HCT116 (cell line): ENCODE measurements around the gene GLIPR2. TPM values are rescaled to one million over a fixed set of nuclear protein-coding genes. Genes with fewer than 3 reads are reported as not detected.

Experiments used
- ATAC-seq: fragments of 200-7000 bp; cut with Tn5 transposase; 2 replicates; pipeline ENCODE4 v1.9.1; 2020; ENCODE audit warnings: mild to moderate bottlenecking, moderate library complexity
- BruUV-seq: library from RNA; stranded (reverse); fragments of 400-500 nt; replicated peaks from 2 replicates; lab custom pipeline; 2021; lab: Mats Ljungman, UMichigan
- CTCF ChIA-PET: fragments of 300-600 bp; sonication (Branson Sonifier 250); formaldehyde crosslinking; loops from one replicate; lab custom pipeline; 2021; ENCODE audit warnings: antibody characterized with exemption; lab: Charles Lee
- POLR2A ChIA-PET: fragments of 300-600, 350-600 bp; sonication (Branson Sonifier 250); formaldehyde crosslinking; loops from one replicate; lab custom pipeline; 2021; ENCODE audit warnings: antibody characterized with exemption; lab: Charles Lee
- RAD21 ChIA-PET, 2 experiments: fragments of 300-600 bp; sonication (Branson Sonifier 250); formaldehyde crosslinking; loops; one replicate each; lab custom pipeline; 2023; ENCODE audit warnings: low total read pairs in 2 of 2; ENCODE audit not compliant: uncharacterized antibody in 2 of 2, unreplicated experiment in 2 of 2, low non-redundant PET in 1 of 2; lab: Charles Lee
- DNase-seq: peaks from one replicate; pipeline ENCODE4 v3.0.0-alpha.2; 2010; ENCODE audit warnings: low read depth, low spot score
- H2AFZ ChIP-seq: fragments of 200-600 bp; shearing (Covaris generic), sonication (generic); 2 replicates; pipeline ENCODE4 v1.6.1; 2017; ENCODE audit warnings: low read depth, mixed run types, mixed read lengths, antibody characterized with exemption, low read length; ENCODE audit not compliant: poor library complexity, severe bottlenecking
- H3K27ac ChIP-seq: 2 replicates; pipeline ENCODE4 v1.5.1; 2012; ENCODE audit warnings: low read depth, low read length
- H3K27me3 ChIP-seq: fragments of 200-600 bp; sonication (generic); 2 replicates; pipeline ENCODE4 v1.6.1; 2016; ENCODE audit warnings: mixed run types, low read length, mixed read lengths; ENCODE audit not compliant: insufficient read depth
- H3K36me3 ChIP-seq, 2 experiments: fragments of 200-500 bp in 1 of 2; fragments of 200-600 bp in 1 of 2; sonication (Bioruptor generic) in 1 of 2; sonication (generic) in 1 of 2; 2 replicates each; pipeline versions ENCODE4 v1.5.1 to v1.6.1; 2014 to 2016; ENCODE audit warnings: low read length in 2 of 2, inconsistent platforms in 1 of 2, mixed read lengths in 1 of 2, mixed run types in 1 of 2; ENCODE audit not compliant: insufficient read depth in 2 of 2, control insufficient read depth in 1 of 2
- H3K4me1 ChIP-seq, 2 experiments: fragments of 200-600 bp in 1 of 2; sonication (generic) in 1 of 2; 2 replicates each; pipeline versions ENCODE4 v1.5.1 to v1.6.1; 2012 to 2017; ENCODE audit warnings: low read length in 2 of 2, inconsistent platforms in 1 of 2, mild to moderate bottlenecking in 1 of 2, mixed read lengths in 1 of 2, mixed run types in 1 of 2, moderate library complexity in 1 of 2; ENCODE audit not compliant: insufficient read depth in 2 of 2, control insufficient read depth in 1 of 2
- H3K4me2 ChIP-seq: fragments of 200-600 bp; sonication (generic); 2 replicates; pipeline ENCODE4 v1.6.1; 2017; ENCODE audit warnings: mixed run types, low read length, mixed read lengths
- H3K4me3 ChIP-seq, 2 experiments: fragments of 200-600 bp in 1 of 2; sonication (generic) in 1 of 2; replicated peaks in 1 of 2; 2 replicates each; pipeline ENCODE4 v1.5.1; 2011 to 2016; ENCODE audit warnings: low read length in 2 of 2, control low read depth in 1 of 2, low read depth in 1 of 2, mild to moderate bottlenecking in 1 of 2, mixed read lengths in 1 of 2, mixed run types in 1 of 2
- H3K79me2 ChIP-seq: fragments of 200-600 bp; sonication (generic); 2 replicates; pipeline ENCODE4 v1.6.1; 2017; ENCODE audit warnings: mild to moderate bottlenecking, mixed run types, low read length, moderate library complexity, mixed read lengths; ENCODE audit not compliant: insufficient read depth
- H3K9ac ChIP-seq: fragments of 200-600 bp; sonication (generic); 2 replicates; pipeline ENCODE4 v1.6.1; 2016; ENCODE audit warnings: low read length, mixed read lengths
- H3K9me2 ChIP-seq: fragments of 200-600 bp; sonication (generic), shearing (Covaris generic); 2 replicates; pipeline ENCODE4 v1.6.1; 2017; ENCODE audit warnings: mixed run types, mild to moderate bottlenecking, moderate library complexity; ENCODE audit not compliant: insufficient read depth
- H3K9me3 ChIP-seq, 2 experiments: fragments of 200-500 bp in 1 of 2; fragments of 200-600 bp in 1 of 2; sonication (Bioruptor generic) in 1 of 2; sonication (generic) in 1 of 2; 2 replicates each; pipeline ENCODE4 v1.6.1; 2014 to 2017; ENCODE audit warnings: low read length in 2 of 2, mixed read lengths in 2 of 2, inconsistent platforms in 1 of 2, low read depth in 1 of 2, mild to moderate bottlenecking in 1 of 2, mixed run types in 1 of 2, moderate library complexity in 1 of 2; ENCODE audit not compliant: control insufficient read depth in 1 of 2, insufficient read depth in 1 of 2
- H4K20me1 ChIP-seq: fragments of 200-600 bp; sonication (generic), shearing (Covaris generic); 2 replicates; pipeline ENCODE4 v1.6.1; 2017; ENCODE audit warnings: mixed run types, mild to moderate bottlenecking, moderate library complexity; ENCODE audit not compliant: insufficient read depth
- ATF3 ChIP-seq: IDR thresholded peaks from 2 replicates; pipeline ENCODE4 v1.6.1; 2012
- CBX3 ChIP-seq: IDR thresholded peaks from 2 replicates; pipeline ENCODE4 v1.6.1; 2012; ENCODE audit warnings: low read depth
- CEBPB ChIP-seq: IDR thresholded peaks from 2 replicates; pipeline ENCODE4 v1.6.1; 2012; ENCODE audit warnings: low read depth
- ELF1 ChIP-seq: IDR thresholded peaks from 2 replicates; pipeline ENCODE4 v1.6.1; 2012; ENCODE audit warnings: low read depth, borderline replicate concordance
- EZH2phosphoT487 ChIP-seq: fragments of 200-600 bp; IDR thresholded peaks from 2 replicates; pipeline ENCODE4 v1.6.1; 2018; ENCODE audit warnings: antibody characterized with exemption, borderline replicate concordance
- FOSL1 ChIP-seq: IDR thresholded peaks from 2 replicates; pipeline ENCODE4 v1.6.1; 2012; ENCODE audit warnings: low read depth
- MAX ChIP-seq: IDR thresholded peaks from 2 replicates; pipeline ENCODE4 v1.6.1; 2012
- POLR2A ChIP-seq: IDR thresholded peaks from 2 replicates; pipeline ENCODE4 v1.7.0; 2011; ENCODE audit warnings: borderline replicate concordance; ENCODE audit not compliant: insufficient read depth, insufficient read length; ENCODE audit errors: extremely low read depth
- RAD21 ChIP-seq: IDR thresholded peaks from 2 replicates; pipeline ENCODE4 v1.6.1; 2012; ENCODE audit warnings: low read depth, mild to moderate bottlenecking
- SIN3A ChIP-seq: IDR thresholded peaks from 2 replicates; pipeline ENCODE4 v1.6.1; 2012; ENCODE audit warnings: low read depth
- SP1 ChIP-seq: IDR thresholded peaks from 2 replicates; pipeline ENCODE4 v1.6.1; 2012; ENCODE audit warnings: low read depth
- SRF ChIP-seq: IDR thresholded peaks from 2 replicates; pipeline ENCODE4 v1.6.1; 2012; ENCODE audit warnings: low read depth
- ZNF274 ChIP-seq: fragments of 200-500 bp; sonication (Bioruptor generic); IDR thresholded peaks from 2 replicates; pipeline ENCODE4 v1.6.1; 2014; ENCODE audit warnings: mild to moderate bottlenecking, low read depth, low read length, inconsistent platforms
- intact Hi-C: fragments of 100-400 bp; cut with micrococcal nuclease; formaldehyde crosslinking; loops from 2 replicates; pipeline ENCODE4 v1.10.0; 2022
- total RNA-seq: library from RNA; stranded (reverse); gene quantifications from one replicate; pipeline ENCODE4 v1.2.1, GENCODE V29; 2021; ENCODE audit not compliant: unreplicated experiment
- TF ChIP-seq, protein P1 (sequence below): IDR thresholded peaks from 2 replicates; pipeline ENCODE4 v1.6.1; 2012; ENCODE audit warnings: low read depth
- TF ChIP-seq, protein P2 (sequence below), 3 experiments: fragments of 200-600 bp in 1 of 3; sonication (generic) in 1 of 3; IDR thresholded peaks in 2 of 3; conservative IDR thresholded peaks in 1 of 3; 2 replicates each; pipeline ENCODE4 v1.5.1; 2012 to 2017; ENCODE audit warnings: low read depth in 2 of 3, low read length in 2 of 3, antibody characterized with exemption in 1 of 3, borderline replicate concordance in 1 of 3, control low read depth in 1 of 3, mild to moderate bottlenecking in 1 of 3, mixed read lengths in 1 of 3, mixed run types in 1 of 3, moderate library complexity in 1 of 3; ENCODE audit not compliant: insufficient read depth in 1 of 3

Gene GLIPR2
- total RNA-seq, 1 experiment from 2014 or later, result 14.5 TPM

GRCh38 chr9:36123515-36123914 lies 13.0 kb upstream of the GLIPR2 start:
- BruUV-seq, result no TSS peak
- Histone ChIP-seq H3K4me3 (no peak overlapping the region), H3K4me1 (no peaks in the 10 kb centered on the region), H3K79me2 (no peaks in the 10 kb centered on the region), H3K36me3 (no peaks in the 10 kb centered on the region), H3K9me2 (no peaks in the 10 kb centered on the region), H3K27ac (no peak overlapping the region), H4K20me1 (no peaks in the 10 kb centered on the region), H3K27me3 (no peaks in the 10 kb centered on the region), H3K9ac (no peak overlapping the region), H3K4me2 (no peak overlapping the region), H3K9me3 (no peaks in the 10 kb centered on the region), H2AFZ (no peak overlapping the region)
- RAD21 ChIA-PET, result no interaction called here
- intact Hi-C loops, result no loop called here
- POLR2A ChIA-PET, result no interaction called here
- DNase-seq, result no peak
- no peak for TF ChIP-seq SIN3A
- TF ChIP-seq POLR2A, result no peak
- TF ChIP-seq ELF1, result no peak
- no peak for TF ChIP-seq FOSL1
- TF ChIP-seq SP1, result no peak
- TF ChIP-seq EZH2phosphoT487, result no peak
- no peak for TF ChIP-seq CBX3
- TF ChIP-seq, protein P1, sequence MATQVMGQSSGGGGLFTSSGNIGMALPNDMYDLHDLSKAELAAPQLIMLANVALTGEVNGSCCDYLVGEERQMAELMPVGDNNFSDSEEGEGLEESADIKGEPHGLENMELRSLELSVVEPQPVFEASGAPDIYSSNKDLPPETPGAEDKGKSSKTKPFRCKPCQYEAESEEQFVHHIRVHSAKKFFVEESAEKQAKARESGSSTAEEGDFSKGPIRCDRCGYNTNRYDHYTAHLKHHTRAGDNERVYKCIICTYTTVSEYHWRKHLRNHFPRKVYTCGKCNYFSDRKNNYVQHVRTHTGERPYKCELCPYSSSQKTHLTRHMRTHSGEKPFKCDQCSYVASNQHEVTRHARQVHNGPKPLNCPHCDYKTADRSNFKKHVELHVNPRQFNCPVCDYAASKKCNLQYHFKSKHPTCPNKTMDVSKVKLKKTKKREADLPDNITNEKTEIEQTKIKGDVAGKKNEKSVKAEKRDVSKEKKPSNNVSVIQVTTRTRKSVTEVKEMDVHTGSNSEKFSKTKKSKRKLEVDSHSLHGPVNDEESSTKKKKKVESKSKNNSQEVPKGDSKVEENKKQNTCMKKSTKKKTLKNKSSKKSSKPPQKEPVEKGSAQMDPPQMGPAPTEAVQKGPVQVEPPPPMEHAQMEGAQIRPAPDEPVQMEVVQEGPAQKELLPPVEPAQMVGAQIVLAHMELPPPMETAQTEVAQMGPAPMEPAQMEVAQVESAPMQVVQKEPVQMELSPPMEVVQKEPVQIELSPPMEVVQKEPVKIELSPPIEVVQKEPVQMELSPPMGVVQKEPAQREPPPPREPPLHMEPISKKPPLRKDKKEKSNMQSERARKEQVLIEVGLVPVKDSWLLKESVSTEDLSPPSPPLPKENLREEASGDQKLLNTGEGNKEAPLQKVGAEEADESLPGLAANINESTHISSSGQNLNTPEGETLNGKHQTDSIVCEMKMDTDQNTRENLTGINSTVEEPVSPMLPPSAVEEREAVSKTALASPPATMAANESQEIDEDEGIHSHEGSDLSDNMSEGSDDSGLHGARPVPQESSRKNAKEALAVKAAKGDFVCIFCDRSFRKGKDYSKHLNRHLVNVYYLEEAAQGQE, result no peak
- no peak for TF ChIP-seq SRF
- TF ChIP-seq, protein P2, sequence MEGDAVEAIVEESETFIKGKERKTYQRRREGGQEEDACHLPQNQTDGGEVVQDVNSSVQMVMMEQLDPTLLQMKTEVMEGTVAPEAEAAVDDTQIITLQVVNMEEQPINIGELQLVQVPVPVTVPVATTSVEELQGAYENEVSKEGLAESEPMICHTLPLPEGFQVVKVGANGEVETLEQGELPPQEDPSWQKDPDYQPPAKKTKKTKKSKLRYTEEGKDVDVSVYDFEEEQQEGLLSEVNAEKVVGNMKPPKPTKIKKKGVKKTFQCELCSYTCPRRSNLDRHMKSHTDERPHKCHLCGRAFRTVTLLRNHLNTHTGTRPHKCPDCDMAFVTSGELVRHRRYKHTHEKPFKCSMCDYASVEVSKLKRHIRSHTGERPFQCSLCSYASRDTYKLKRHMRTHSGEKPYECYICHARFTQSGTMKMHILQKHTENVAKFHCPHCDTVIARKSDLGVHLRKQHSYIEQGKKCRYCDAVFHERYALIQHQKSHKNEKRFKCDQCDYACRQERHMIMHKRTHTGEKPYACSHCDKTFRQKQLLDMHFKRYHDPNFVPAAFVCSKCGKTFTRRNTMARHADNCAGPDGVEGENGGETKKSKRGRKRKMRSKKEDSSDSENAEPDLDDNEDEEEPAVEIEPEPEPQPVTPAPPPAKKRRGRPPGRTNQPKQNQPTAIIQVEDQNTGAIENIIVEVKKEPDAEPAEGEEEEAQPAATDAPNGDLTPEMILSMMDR (IDR thresholded peaks at IDR 0.05 in 2 of 3, conservative IDR thresholded peaks at IDR 0.05 in 1 of 3; ENCODE audit: borderline replicate concordance in 1 of 3, insufficient read depth in 1 of 3, low read depth in 2 of 3, low read length in 2 of 3), result no peak
- no peak for TF ChIP-seq ATF3
- no peak for TF ChIP-seq ZNF274
- TF ChIP-seq RAD21, result no peak
- TF ChIP-seq MAX, result no peak
- TF ChIP-seq CEBPB, result no peak
- no peak for ATAC-seq
- CTCF ChIA-PET, result interaction anchor here (2.6 kb wide), 1 partner anchor 20 kb away, joined by 8 read pairs; no protein-coding TSS in a partner anchor
